ENCODE measurements around the gene ANO2. TPM values are rescaled to one million over a fixed set of nuclear protein-coding genes. Genes with fewer than 3 reads are reported as not detected.
A peak's percentile ranks its signal among the peaks of the same experiment; 100 is the strongest.

ANO2 gene
- total and polyA plus RNA-seq, 2 experiments from 2014 or later, result 2.3 to 4.6 TPM

GRCh38 chr12:5988088-5988487, 43.0 kb upstream of the ANO2 start:
- H3K27ac ChIP-seq (ENCODE audit: low read depth), result no peak overlapping the region
- peak overlapping the region; percentile 97 for H2AFZ ChIP-seq
- H3K4me2 ChIP-seq, result peak overlapping the region; percentile 31; the same call in 1 of the 2 replicates
- ATAC-seq (peak; percentile 57), DNase-seq (ENCODE audit: low spot score) (peak; percentile 52)
- no peaks in the 10 kb centered on the region for H3K27me3 ChIP-seq (ENCODE audit: insufficient read depth)
- peaks cover 28% of the 10 kb centered on the region for H3K4me1 Mint-ChIP-seq
- H3K79me2 ChIP-seq (replicated peaks; ENCODE audit: insufficient read depth), result no peaks in the 10 kb centered on the region
- 0 out of 2 replicates have a peak, but pooled peaks cover 3% of the 10 kb centered on the region for H4K20me1 ChIP-seq (replicated peaks; ENCODE audit: insufficient read depth)
- no peaks in the 10 kb centered on the region for H3F3A ChIP-seq (replicated peaks; ENCODE audit: low read depth)
- no peaks in the 10 kb centered on the region for H3K36me3 Mint-ChIP-seq (ENCODE audit: low read depth)
- H3K9me3 Mint-ChIP-seq, result no peaks in the 10 kb centered on the region
- H3K9me2 ChIP-seq (ENCODE audit: insufficient read depth), result no peaks in the 10 kb centered on the region
- peaks cover 4% of the 10 kb centered on the region for H3K27me3 Mint-ChIP-seq (ENCODE audit: insufficient read depth, low read depth, poor library complexity)
- no peak overlapping the region for H3K4me3 ChIP-seq
- H3K4me1 ChIP-seq (ENCODE audit: insufficient read depth), result peaks cover 15% of the 10 kb centered on the region
- peak overlapping the region; percentile 86 for H3K27ac Mint-ChIP-seq
- TF ChIP-seq ETS1 (IDR thresholded peaks at IDR 0.05), result no peak
- no peak for TF ChIP-seq EZH2phosphoT487 (IDR thresholded peaks at IDR 0.05; ENCODE audit: unreplicated experiment)
- TF ChIP-seq JUNB (IDR thresholded peaks at IDR 0.05; ENCODE audit: unreplicated experiment), result no peak
- TF ChIP-seq POLR2AphosphoS5 (IDR thresholded peaks at IDR 0.05; ENCODE audit: low read depth), result no peak
- no peak for TF ChIP-seq ZNF462 (CRISPR knock-in tag; IDR thresholded peaks at IDR 0.05)
- no peak for TF ChIP-seq NANOG (IDR thresholded peaks at IDR 0.05; ENCODE audit: borderline replicate concordance)
- H3K36me3 ChIP-seq (ENCODE audit: insufficient read depth), result no peaks in the 10 kb centered on the region
- H3K4me3 Mint-ChIP-seq, result peak overlapping the region; percentile 41; the same call in 2 of the 3 replicates

Measured in GM23338 (cell line).